Uterus (tissue), 2 donors: Measurements from ENCODE around the gene CYBC1.

Source experiments
- POLR2A ChIP-seq, 2 donors: fragments of 450-650 bp; IDR thresholded peaks; one replicate each; pipeline ENCODE4 v1.6.1; 2016; ENCODE audit warnings: antibody characterized with exemption in 2 of 2, mild to moderate bottlenecking in 1 of 2, moderate library complexity in 1 of 2
- TF ChIP-seq, protein P1 (sequence below), 4 experiments: fragments of 200-600 bp in 2 of 4; fragments of 450-650 bp in 2 of 4; sonication (generic) in 2 of 4; IDR thresholded peaks; one replicate each; pipeline ENCODE4 v1.5.1; 2016 to 2019; ENCODE audit warnings: antibody characterized with exemption in 4 of 4, mild to moderate bottlenecking in 2 of 4, moderate library complexity in 1 of 4

DNA sequence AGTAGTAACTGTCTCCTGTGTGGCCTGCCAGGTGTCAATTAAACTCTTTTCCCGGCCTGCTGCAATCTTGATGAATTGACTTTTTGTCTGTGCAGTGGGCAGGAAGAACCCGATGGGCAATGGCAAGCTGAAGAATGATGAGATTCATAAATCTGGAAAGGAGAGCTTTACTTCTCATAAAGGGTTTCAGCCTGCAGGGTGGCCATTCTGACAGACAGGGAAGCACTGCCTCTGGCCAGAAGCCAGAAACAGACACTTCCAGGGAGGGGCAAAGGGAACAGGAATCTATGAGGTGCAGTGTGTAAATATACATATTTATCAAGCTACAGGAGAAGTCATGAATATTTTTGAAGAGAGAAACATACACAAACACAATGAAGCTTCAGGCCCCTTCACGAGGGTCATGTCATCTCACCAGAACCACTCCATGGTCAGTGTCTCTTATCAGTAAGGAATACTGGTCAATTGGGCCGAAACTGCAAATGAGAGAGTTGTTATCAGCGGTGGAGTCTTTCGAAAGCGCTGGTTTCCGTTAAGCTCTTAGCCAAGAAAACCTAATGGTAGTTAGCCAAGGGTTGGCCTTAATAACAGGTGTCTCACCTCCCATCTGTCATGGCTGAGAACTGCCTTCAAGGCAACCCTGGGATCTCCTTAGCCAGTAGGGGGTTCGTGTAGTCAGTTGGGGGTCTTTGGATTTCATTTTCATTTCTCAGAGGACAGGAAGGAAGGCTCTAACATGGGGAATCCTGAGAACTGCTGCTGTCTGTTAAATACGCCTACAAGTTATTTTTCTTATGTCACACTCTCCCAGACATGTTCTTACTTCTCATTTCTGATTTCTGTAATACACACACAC, 6.7 kb upstream of the CYBC1 start:
- no peak for TF ChIP-seq POLR2A (IDR thresholded peaks at IDR 0.05)
- TF ChIP-seq, protein P1, sequence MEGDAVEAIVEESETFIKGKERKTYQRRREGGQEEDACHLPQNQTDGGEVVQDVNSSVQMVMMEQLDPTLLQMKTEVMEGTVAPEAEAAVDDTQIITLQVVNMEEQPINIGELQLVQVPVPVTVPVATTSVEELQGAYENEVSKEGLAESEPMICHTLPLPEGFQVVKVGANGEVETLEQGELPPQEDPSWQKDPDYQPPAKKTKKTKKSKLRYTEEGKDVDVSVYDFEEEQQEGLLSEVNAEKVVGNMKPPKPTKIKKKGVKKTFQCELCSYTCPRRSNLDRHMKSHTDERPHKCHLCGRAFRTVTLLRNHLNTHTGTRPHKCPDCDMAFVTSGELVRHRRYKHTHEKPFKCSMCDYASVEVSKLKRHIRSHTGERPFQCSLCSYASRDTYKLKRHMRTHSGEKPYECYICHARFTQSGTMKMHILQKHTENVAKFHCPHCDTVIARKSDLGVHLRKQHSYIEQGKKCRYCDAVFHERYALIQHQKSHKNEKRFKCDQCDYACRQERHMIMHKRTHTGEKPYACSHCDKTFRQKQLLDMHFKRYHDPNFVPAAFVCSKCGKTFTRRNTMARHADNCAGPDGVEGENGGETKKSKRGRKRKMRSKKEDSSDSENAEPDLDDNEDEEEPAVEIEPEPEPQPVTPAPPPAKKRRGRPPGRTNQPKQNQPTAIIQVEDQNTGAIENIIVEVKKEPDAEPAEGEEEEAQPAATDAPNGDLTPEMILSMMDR (IDR thresholded peaks at IDR 0.05): no peak
